IPS DF 19.7 (cell line): ENCODE measurements around the gene MORC1.

ENCODE experiments used
- DNase-seq: peaks from one replicate; pipeline ENCODE4 v3.0.0-alpha.2; 2013; ENCODE audit warnings: low read depth, low spot score

Gene MORC1

GRCh38 chr3:108940166-108940565 lies 177.8 kb downstream of the MORC1 start:
- DNase-seq: no peak

DNA sequence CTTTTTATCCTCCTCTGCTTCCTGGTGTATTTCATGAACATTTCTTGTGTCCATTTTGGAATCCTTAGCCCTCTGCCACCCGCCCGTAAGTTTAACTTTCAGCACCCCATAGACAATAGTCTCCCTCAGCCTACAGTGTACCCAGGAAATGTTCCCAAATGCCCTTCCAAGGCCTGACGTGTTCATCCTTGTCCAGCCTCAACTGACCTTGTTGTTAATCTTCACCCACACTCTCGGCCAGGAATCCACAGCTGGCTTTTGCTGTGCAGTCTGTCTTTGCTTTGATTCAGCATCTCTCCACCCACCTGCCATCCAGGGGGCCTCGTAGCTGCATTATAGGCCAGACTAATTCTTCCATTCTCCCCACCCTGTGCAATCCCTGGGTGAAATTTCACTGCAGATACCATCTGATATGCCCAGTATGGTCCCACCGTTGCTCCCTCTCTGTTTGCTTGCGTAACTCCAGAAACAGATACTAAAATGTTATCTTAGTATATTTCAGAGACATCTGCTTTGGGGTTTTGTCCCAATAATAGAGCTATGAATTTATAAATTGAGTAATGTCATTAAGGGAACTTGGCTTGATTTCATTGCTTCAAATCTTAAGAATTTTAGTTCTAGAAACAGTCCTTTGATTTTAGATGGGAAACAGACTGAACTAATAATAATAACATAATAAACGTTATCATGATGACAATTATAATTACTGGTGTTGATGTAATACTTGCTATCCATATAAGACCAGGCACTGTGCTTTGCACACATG lies 180.8 kb downstream of the MORC1 start:
- no peak for DNase-seq

DNA sequence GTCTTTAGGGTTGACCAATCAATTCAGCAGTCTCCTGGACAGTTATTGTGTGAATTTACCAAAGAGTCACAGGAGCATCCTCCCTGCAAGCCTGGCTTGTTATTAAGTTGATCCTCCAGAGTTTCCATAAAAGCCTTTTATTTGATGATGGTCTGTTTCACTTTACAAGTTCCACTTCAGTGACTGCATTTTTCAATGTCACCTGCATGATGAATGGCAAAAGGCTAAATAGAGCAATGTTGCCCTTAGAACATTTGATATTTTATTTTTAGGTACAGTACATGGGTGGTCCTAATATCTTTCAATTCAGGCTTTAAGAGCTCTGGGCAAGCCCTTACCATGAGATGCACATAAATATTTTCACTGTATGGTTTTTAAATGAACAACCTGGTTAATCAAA lies 186.9 kb downstream of the MORC1 start:
- DNase-seq: no peak

GRCh38 chr3:108918866-108919265 lies 199.1 kb downstream of the MORC1 start:
- no peak for DNase-seq

DNA sequence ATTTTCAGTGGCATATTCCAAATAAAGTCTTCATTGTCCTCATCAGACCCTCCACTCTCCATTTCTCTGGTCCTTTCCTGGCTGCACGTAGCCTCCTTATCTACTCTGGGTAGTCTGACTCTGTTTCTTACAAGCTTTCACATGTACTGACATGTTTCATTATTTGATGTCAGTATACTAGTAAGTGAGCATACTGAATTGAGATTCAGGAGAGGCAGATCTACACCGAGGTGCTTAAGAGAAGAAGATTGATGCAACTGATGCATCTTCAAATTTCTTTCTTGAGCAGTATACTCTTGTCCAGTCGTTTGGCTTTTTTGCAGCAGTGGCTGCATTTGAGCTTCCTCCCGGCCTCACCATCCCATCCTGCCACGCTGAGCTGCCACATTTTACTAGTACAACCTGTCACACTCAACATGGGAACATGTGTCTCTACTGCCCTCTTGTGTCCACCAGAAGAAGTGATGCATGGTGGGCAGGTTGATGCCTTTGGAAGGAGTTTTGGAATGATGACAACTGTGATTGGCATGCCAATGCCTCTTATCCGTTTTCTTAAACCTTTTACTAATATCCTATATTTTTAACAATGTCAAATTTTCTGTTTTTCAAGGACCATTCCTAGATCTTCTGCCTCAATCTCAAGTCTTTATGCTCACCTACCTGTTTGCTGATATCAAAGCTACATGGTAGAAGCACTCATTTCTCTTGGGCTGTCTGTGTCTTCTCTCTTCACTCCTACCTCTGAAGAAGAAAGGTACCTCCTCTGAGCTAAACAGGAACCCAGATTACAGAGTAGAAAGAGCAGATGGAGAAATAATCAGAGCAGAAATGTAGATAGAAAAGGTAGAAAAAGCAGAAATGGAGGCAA lies 202.9 kb downstream of the MORC1 start:
- DNase-seq: peak; percentile 45

DNA sequence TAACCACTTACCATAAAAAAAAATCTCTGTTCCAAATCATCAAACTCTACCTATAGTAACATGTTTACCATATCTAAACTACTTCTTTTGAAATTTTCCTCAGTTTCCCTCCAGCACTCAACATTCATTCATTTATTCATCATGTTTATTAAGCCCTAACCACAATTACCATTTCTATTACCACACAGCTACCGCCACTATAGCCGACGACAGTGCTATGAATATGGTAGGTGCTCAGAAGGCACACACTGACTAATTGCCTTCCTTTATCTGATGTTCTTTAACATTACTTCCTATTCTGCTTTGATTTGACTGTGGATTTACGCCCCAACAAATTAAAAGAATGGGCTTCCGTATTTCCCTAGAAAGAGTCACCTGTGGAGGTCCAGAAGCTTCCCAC lies 208.1 kb downstream of the MORC1 start:
- no peak for DNase-seq
